ENCODE data around the gene TCF7.

Gene TCF7

GRCh38 chr5:134113902-134114875 is at the start of gene TCF7:
Gene TCF7 (plus strand): TSS chr5:134114681. CDS start chr5:134114907, 226 bp downstream.
- DNase-seq (peak; percentile 78), ATAC-seq (peak; percentile 59)

- ATAC-seq (peak; percentile 38), DNase-seq (no peak)
These were observed 44.9 kb upstream of the TCF7 start for GRCh38 chr5:134069553-134069952.

- DNase-seq (peak; percentile 60), ATAC-seq (peak; percentile 44)
These were observed 43.5 kb upstream of the TCF7 start for GRCh38 chr5:134070725-134071613.

GRCh38 chr5:134071614-134072207 is 42.8 kb upstream of the TCF7 start:
- no peak for DNase-seq
- ATAC-seq = peak; percentile 50

GRCh38 chr5:134072471-134073210 is 41.8 kb upstream of the TCF7 start:
- DNase-seq = no peak
- ATAC-seq = no peak

GRCh38 chr5:134073404-134073803 is 41.1 kb upstream of the TCF7 start:
- DNase-seq = no peak
- ATAC-seq = no peak

DNA sequence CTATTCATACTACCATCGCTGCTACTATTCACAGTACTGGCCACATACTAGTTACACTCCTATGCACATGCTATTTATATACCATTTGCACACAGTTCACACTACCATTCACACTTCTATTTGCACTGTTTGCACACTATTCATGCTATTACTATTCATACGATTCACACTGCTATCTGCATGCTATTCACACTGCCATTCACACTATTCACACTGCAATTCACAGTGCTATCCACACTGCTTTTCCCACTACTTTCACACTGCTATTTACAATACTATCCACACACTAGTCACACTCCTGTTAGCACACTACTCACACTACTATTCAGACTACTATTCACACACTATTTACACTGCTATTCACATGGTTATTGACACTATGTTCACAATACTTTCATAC is 39.4 kb upstream of the TCF7 start:
- ATAC-seq = no peak
- DNase-seq = no peak

GRCh38 chr5:134077926-134078580 is 36.4 kb upstream of the TCF7 start:
- ATAC-seq = no peak
- DNase-seq = no peak

DNA sequence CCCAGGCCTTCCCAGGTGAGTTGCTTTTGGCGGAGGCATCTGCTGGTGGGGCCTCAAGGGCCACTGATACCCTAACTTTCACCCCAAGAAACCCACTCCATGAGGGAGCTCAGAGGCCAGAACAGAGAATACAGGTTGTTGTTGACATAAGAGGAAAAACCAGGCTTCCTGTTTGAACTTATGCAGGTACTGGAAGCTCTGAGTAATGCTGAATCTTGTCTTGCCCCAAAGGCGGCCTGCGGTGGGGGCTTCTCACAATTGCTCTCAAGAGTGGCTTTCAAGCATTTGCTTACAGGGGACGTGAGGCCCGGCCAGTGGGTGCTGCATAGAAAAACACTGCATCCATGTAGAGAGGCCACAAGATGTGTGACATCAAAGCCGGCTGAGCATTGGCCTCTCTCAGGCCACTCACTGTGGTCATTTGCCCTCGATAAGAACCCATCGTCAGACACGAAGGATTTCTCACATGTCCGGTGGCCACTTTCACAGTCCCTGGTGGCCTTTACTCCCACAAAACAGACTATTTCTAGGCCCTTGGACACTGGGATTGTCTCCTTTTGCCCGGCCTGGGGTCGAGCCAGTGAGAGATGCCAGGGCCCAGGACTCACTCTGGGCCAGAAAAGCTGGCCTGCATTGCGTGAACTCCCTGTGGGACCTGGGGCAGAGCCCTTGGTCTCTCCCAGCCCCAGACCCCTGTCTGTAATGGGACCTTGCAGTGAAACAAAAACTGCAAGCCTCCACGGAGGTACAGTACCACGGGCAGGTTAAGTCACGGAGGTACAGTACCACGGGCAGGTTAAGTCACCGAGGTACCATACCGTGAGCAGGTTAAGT is 34.5 kb upstream of the TCF7 start:
- peak; percentile 87 for ATAC-seq
- DNase-seq = peak; percentile 79

DNA sequence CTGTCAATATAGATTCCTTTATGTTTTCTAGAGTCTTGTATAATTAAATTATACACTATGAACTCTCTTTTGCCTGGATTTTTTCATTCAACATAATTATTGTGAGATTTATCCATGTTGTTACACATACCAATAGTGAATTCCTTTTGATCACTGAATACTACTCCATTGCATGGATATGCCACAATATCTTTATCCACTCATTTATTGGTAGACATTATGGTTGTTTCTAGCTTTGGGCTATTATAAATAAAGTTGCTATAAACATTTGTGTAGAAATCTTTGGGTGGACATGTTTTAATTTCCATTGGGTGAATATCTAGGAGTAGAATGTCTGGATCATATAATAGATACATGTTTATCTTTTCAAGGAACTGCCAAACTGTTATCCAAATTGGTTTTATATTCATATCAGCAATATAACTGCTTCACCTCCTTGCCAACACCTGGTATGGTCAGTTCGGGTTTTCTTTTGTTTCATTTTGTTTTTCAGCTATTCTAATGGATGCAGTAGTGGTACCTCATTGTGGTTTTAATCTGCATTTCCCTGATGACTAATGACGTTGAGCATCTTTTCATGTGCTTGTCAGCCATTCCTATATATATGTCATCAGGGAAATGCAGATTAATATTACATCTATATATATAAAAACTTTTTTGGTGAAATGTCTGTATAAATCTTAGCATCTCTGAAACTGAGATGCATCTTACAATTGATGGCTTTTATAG is 32.1 kb upstream of the TCF7 start:
- ATAC-seq (no peak), DNase-seq (no peak)

GRCh38 chr5:134083517-134083916 is 31.0 kb upstream of the TCF7 start:
- no peak for DNase-seq
- no peak for ATAC-seq

- no peak for DNase-seq
- ATAC-seq = no peak
These were observed 30.4 kb upstream of the TCF7 start for GRCh38 chr5:134084022-134084565.

DNA sequence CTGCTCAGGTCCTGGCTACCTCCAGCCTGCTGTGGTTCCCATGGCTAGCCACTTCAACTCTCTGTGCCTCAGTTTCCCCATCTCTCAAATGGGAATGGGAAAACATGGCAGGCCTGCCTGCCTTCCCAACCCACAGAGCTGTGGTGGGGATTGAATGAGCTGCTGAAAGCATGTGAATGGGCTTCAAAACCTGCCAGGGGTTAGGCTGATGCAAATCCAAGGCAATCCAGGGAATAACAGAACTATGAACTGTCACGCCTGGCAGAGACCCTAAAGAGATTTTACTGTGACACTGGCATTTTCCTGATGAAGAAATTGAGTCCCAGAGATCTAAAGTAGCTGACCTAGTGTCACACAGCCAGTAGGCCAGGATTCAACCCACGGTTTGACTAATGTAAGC is 29.9 kb upstream of the TCF7 start:
- no peak for DNase-seq
- ATAC-seq = no peak

- DNase-seq (no peak), ATAC-seq (no peak)
These were observed 29.1 kb upstream of the TCF7 start for GRCh38 chr5:134085411-134085810.

DNA sequence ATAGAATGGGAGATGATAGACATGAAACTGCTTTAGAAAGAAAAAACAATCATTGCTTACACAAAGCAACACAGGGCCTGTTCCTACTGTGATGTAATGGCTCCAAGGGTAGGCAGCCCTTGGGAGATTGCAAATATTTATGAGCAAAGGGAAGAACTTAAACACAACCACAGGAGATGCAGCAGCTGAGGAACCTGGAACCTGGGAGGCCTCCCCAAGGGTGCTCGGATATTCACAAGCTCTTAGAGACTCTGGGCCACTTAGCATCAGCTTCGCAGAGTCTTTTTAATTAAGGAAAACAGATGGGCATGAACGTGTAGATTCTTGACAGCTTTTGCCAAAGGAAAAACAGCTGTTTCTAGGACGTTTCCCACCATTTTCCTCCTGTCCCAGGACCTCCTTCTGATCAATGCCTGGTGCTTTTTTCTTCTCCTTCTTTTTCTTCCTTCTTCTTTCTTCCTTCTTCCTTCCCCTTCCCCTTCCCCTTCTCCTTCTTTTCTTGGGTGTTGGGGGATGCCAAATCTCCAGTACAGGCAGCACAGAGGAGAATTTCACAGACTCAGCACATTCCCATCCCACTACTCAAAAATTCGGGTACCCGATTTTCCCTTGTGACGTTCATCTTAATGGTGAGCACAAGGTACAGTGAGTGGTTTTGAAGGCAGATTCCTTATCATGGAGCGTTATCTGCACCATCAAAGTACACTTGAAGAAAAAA is 28.1 kb upstream of the TCF7 start:
- DNase-seq (no peak), ATAC-seq (no peak)

DNA sequence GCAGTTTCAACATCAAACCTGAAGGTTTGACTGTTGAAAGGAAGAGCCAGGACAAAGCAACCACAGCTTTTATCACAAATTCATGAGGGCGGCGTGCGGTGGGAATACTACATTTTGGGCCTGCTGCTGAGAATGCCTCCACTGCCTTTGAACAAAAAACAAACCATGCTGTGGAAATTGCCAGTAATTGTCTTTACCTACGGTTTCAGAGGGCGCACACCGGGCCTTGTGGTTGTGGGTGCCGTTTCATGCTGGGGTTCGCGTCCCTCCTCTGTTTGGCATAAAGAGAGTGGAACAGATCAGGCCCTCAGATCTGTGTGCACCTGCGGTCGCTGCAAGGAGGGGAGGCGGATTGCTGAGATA is 27.6 kb upstream of the TCF7 start:
- ATAC-seq (peak; percentile 89), DNase-seq (peak; percentile 79)

GRCh38 chr5:134088291-134088690 is 26.2 kb upstream of the TCF7 start:
- no peak for DNase-seq
- no peak for ATAC-seq

DNA sequence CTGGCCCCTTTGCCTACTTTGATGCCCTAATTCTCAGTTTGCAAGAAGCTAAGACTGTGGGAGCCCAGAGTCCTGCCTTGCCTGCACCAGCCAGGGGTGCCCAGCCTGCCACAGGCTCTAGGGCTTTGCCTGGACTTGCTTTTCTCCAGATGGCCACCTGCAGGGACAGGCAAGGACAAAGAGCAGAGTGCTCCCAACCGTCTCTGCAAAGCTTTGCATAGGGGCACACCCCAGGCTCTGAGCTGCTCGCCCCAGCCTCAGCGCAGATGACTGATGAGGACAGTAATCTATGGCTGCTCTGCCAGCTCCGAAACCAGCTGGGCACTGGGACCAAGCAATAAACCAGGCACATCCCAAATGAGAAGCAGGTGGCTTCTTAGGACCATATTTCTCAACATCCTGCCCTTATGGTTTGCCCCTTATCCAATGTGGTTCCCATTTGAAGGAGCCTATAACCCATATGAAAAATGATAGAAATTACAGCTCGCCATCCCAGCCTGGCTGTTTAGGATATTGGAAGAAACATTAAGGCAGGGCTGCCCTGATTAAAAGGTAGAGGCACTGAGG is 25.4 kb upstream of the TCF7 start:
- ATAC-seq (no peak), DNase-seq (no peak)
